Ecto neural progenitor cell (in vitro differentiated cells): ENCODE results near the gene PLA1A.

Experiments used
- DNase-seq: peaks from one replicate; pipeline ENCODE4 v3.0.0-alpha.2; 2018; ENCODE audit warnings: low spot score

The PLA1A gene

GRCh38 chr3:119608405-119609000, 10.8 kb downstream of the PLA1A start:
- DNase-seq, result no peak

- no peak for DNase-seq
Observed at GRCh38 chr3:119609301-119609700, 11.6 kb downstream of the PLA1A start.

- DNase-seq, result no peak
Observed at GRCh38 chr3:119611664-119612063, 14.0 kb downstream of the PLA1A start.

GRCh38 chr3:119613201-119613600, 15.5 kb downstream of the PLA1A start:
- no peak for DNase-seq

- no peak for DNase-seq
Observed at GRCh38 chr3:119613872-119614271, 16.2 kb downstream of the PLA1A start.

DNA sequence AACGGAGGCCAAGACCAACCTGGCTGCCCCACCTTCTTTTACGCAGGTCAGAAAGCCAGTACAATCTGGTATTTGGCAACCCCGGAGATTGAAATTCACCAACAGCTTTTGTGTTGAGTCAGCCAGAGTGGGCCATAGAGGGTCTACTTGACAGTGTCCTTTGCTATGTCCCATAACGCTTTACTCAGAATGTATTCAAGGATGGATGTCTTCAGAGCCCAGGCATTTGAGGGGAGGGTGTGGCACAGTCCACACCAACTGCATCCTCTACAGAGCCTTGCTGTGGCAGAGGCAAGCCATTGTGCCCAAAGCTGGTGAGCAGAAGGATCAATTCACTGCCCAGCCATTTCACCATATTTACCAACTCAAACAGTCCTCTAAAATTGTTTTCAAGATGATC, 18.4 kb downstream of the PLA1A start:
- DNase-seq, result no peak

GRCh38 chr3:119619094-119619493, 21.4 kb downstream of the PLA1A start:
- no peak for DNase-seq

DNA sequence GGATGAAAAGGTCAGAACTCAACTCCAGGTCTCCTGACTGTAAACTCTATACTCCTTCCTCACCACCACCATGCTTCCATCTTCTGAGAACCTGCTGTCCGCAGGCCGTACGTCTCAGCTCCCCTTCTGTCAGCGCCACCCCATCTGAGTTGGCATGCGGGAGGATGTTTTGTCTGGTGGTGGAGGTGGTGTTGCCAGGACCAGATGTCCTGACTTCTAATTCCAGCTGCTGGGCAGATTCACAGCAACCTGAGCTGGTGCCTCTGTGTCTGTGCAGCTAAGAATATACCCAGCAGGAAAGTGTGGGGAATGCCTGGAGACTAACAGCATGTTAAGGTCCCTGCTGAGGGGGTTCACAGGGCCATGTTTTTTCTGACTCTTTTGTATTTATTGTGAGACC, 23.2 kb downstream of the PLA1A start:
- DNase-seq, result no peak

GRCh38 chr3:119624002-119624720, 26.5 kb downstream of the PLA1A start:
- no peak for DNase-seq

DNA sequence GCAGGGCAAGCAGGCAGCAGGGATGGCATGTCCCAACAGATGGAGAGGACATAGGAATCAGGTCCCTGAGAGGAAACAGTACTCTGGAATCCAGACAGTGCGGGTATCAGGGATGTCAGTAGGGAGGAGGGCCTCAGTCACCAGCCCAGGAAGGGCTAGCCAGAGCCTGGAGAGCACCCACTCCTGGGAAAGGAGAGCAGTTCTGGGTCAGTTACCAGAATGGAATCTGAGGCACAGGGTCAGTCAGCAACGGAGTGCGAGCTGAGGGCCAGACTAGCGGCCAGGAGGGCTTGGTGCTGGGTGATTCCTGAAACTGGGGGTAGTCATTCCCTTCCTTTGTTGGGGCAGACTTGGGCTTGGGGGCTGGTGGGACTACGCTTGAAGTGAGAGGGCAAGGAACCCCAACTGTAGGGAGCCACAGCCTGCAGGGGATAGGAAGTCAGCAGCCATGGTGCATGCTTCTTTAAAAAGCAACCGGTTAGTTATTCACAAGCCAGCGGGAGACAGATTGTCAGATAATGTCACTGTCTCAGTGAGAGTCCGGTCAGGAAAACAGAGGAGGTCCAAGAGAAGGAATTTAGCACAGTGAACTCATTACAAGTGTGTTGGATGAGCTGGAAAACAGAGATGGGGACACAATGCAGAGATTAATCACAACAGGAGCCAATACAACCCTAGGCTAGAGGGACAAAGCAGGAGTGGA, 27.9 kb downstream of the PLA1A start:
- DNase-seq, result no peak

GRCh38 chr3:119626196-119626595, 28.5 kb downstream of the PLA1A start:
- DNase-seq, result no peak

GRCh38 chr3:119627461-119627860, 29.8 kb downstream of the PLA1A start:
- DNase-seq, result no peak

DNA sequence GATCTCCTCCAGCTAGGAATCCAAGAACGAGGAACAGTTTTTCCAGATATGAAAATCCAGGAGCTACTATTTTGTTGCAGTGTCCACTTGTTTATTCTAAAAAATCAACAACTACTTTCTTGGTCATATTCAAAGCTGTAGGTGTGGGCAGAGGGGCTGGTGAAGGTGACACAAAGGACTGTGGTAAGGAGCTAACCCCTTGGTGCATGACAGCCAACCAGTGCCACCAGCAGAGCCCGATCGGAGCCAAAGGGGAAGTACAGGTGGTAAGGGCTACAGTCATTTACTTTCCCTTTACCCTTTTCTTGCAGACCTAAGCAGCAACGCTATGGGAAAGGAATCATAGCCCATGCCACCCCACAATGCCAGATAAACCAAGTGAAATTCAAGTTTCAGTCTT, 30.7 kb downstream of the PLA1A start:
- no peak for DNase-seq

DNA sequence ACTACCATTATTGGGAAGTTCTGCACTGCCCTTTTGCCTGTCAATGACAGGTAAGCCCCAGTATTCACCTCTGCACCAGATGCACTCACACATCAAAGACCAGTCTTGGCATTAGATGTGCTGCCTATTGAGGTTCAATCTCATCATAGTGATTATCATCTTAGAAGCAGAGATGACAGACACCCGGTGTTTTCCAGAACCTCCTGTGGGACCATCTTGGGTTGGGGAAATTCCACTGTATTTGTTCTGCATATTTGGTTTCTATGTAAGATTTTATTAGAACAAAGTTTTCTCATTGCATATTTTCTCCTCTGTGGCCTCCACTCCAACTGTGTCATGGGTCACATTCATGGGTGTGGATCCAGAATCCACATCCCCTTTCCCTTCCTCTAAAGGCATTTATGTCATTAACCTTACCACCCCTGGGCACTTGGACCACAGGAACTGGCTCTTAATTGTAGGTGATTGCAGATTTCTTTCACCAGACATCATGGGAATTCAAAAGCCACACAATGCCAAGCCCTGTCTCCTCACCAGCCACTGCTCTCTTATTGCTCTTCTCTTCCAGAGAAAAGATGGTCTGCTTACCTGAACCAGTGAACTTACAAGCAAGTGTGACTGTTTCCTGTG, 31.2 kb downstream of the PLA1A start:
- no peak for DNase-seq

- DNase-seq, result no peak
Observed at GRCh38 chr3:119630128-119630879, 32.6 kb downstream of the PLA1A start.

GRCh38 chr3:119630880-119631329, 33.2 kb downstream of the PLA1A start:
- no peak for DNase-seq

DNA sequence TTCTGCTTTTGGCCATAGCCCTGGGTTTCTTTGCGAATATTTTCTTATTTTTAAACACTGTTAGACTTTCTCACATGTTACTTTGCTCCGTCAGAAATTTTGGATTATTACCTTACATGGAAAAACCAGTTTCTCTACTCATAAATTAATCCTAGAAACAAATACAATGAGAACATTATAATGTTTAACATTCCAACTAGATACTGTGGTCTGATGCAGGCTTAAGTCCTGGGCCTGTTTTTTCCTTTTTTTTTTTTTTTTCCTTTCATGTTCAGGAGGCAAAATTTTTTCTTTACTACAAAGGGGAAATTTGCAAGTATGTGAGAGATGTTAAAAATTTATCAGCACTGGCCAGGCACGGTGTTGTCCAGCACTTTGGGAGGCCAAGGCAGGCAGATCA, 33.8 kb downstream of the PLA1A start:
- DNase-seq, result no peak

GRCh38 chr3:119632216-119632615, 34.5 kb downstream of the PLA1A start:
- no peak for DNase-seq

GRCh38 chr3:119632829-119633228, 35.1 kb downstream of the PLA1A start:
- DNase-seq, result no peak

GRCh38 chr3:119635719-119636118, 38.0 kb downstream of the PLA1A start:
- DNase-seq, result no peak

DNA sequence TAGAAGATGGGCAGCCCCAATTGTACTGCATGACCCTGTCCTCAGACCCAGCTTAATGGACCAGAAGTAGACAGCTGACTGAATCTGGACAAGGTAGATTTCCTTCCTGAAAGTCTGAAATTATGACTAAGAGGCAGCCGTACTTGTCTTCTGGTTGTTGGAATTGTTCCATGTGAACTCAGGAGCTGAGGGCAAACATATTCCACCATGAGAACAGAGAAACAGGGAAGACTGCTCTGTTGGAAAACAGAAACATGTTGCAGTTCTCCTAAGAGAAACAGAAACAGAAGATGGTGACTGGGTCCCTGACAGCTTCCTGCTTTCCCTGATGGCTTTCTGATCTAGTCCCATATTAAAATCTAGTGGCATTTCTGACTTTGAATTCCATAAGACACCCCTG, 38.6 kb downstream of the PLA1A start:
- DNase-seq, result no peak
